HG02840 (cell line): Measurements from ENCODE around the gene DNM2.
A peak's percentile ranks its signal among the peaks of the same experiment; 100 is the strongest.
"Not testable (repeated sequence)": the region's sequence is repeated elsewhere in the genome, so short reads cannot be mapped to it uniquely, and the experiment has no call there.

Experiments used
- ATAC-seq: cut with Tn5 transposase; IDR thresholded peaks from one replicate; pipeline ENCODE4 v1.9.1; 2021; ENCODE audit warnings: mild to moderate bottlenecking, moderate library complexity, moderate number of reproducible peaks; ENCODE audit not compliant: unreplicated experiment, low FRiP score

Gene DNM2

DNA sequence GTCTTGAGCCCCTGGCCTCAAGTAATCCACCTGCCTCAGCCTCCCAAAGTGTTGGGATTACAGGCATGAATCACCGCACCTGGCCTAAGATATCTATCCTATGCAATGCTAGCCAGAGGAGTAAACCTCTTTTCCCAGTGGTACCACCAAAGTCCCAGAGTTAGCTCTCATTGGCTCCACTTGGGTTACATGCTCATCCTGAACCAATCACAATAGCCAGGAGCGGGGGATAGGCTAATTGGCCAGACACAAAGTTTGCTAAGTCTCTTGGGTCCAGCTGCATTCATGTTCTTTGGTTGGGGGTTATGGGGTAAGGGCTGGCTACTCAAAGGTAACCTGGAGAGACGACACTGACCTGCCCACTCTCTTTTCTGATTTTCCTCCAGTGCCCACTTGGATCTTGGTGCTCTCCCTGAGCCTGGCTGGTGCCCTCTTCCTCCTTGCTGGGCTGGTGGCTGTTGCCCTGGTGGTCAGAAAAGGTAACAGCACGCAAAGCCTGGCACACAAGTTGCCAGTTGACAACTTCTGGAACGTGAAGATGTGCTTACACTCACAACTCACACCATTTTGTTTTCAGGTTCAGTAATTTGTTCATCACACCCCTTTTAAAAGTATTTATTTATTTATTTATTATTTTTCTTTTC, 138.1 kb downstream of the DNM2 start:
- no peak for ATAC-seq

DNA sequence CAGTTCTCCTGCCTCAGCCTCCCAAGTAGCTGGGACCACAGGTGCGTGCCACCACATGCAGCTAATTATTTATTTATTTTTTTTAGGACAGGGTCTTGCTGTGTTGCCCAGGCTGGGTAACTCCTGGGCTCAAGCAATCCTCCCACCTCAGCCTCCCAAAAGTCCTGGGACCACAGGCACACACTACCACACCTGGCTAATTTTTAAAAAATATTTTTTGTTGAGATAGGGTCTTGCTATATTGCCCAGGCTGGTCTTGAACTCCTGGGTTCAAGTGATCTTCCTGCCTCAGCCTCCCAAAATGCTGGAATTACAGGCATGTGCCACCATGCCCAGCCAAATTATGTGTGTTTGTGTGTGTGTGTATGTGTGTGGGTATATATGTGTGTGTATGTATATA, 139.0 kb downstream of the DNM2 start:
- not testable (repeated sequence) for ATAC-seq

DNA sequence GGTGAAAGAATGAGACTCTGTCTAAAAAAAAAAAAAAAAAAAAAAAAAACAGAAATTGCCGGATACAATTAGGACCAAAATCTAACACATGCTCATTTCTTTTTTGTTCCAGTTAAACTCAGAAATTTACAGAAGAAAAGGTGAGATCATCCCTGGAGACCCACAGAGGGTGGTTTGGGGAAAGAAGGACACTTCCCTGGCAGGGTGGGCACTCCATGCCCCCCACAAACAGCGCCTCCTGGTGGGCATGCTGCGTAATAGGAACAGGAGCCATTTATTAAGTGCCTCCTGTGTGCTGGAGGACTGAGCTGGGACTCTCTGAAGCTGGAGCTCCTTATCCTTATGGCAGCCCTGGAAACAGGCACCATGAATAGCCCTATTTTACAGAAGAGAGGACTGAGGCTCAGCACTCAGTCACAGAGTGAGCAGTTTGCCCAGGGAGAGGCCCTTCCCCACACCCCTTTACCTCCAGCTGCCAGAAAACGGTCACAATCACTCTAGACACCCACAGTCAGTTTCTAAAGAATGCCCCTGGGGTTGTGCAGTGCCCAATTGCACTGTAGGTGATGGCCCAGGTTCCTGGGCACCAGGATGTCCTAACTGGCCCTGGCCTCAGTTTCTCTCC, 140.4 kb downstream of the DNM2 start:
- ATAC-seq = no peak

DNA sequence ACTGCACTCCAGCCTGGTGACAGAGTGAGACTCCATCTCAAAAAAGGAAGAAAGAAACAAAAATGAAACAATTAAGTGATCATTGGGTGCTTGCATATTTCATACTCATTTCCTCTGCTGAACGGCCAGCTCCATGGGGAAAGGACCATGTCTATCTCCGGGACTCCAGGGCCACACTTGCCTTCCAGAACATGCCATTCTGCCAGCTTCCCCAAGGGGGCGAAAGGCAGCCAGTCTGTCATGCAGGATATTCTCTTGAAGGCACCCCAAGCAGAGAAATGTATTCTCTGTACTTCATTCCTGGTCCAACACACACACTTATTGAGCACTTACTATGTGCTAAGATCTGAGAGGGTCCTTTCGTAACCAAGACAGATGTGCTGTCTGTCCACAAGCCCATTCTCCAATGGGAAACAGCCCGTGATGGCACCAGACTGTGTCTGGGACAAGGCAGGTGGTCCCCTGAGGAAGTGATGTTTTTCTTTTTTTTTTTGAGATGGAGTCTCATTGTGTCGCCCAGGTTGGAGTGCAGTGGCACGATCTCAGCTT, 143.3 kb downstream of the DNM2 start:
- ATAC-seq = no peak

DNA sequence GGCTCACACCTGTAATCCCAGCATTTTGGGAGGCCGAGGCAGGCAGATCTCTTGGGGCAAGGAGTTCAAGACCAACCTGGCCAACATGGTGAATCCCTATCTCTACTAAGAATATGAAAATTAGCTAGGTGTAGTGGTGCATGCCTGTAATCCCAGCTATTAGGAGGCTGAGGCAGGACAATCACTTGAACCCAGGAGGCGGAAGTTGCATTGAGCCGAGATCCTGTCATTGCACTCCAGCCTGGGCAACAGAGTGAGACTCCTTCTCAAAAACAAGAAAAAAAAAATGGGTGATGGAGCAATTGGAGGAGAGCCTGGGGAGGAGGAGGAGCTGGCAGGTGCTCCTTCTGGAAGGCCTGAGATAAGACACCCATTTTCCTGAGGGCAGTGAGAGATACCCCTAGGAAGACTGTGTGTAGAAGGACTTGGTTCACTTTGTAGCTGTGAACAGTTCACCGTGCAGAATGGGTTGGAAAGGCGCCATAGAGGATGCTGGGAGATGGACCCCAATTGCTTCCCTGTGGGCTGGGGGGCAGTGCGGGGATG, 144.8 kb downstream of the DNM2 start:
- no peak for ATAC-seq

DNA sequence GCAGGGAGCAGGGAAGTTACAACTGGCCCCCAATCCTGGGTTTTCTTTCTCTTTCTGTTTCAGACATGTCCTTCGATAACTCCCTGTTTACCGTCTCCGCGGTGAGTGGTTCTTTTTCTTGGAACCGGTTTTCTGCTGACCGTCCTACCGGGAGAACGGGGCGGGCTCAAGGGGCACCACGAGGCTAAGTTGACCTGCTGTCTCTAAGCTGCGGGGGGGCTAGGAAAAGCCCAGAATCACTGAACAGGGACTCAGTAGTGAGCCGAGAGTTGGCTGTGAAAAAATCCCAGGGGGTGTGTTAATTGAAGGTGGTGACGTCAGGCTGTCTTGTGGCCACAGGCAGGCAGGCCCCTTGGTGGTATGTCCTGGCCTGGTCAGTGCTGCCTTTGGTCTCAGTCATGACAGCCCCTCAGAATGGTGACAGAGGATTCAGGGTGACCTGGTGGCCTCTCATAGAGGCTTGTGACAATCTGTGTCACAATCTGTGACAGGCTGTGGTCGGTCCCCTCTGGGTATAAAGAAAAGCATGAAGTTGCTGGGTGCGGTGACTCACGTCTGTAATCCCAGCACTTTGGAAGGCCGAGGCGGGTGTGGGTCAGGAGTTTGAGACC, 145.3 kb downstream of the DNM2 start:
- ATAC-seq = no peak

DNA sequence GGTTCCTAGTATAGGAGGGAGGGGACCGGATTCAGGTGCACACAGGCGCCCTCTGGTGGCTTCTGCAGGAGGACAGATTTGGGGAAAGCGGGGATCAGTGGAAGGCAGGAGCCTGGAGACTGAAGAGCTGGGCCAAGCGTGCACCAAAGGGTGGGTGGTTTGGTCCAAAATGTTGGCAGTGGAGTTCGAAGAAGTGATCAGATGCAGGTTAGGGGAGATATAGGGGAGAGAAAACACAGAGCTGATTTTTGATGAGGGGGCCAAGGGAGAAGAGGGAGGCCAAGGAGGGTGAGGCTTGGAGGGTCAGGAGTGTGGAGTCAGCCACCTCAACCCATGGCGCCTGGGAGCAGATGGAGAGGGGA, 146.6 kb downstream of the DNM2 start:
- ATAC-seq = no peak

DNA sequence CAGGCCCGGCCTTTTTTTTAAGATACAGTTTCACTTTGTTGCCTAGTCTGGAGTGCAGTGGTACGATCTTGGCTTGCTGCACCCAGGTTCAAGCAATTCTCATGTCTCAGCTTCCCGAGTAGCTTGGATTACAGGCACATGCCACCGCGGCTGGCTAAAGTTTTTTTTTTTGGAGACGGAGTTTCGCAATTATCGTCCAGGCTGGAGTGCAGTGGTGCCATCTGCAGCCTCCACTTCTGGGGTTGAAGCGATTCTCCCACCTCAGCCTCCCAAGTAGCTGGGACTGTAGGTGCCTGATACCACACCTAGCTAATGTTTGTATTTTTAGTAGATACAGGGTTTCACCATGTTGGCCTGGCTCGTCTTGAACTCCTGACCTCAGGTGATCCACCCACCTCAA, 148.6 kb downstream of the DNM2 start:
- no peak for ATAC-seq

DNA sequence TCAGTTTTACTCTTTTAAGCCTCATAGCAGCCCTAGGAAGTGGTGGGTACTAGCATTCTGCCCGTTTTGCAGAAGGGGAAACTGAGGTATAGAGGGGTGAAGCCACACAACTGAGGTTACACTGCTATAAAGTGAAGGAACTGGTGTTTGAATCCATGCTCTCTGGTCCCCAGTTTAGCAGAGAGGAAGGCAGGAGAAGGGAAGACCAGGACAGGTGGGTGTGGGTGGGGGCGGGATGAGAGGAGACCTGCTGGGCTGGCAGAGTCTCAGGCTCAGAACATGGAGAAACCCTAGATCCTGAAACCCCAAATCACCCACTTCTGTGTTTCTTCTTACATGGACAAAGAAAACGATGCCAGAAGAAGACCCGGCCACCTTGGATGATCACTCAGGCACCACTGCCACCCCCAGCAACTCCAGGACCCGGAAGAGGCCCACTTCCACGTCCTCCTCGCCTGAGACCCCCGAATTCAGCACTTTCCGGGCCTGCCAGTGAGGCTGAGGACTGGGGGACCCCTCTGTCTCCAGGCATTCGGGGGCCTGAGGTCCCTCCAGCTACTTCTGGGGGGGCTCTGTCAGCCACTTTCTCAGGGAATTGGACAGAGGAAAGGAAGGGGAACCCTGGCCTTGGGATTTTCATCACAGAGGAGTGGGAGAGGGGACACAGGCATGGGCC, 151.1 kb downstream of the DNM2 start:
- ATAC-seq = no peak

DNA sequence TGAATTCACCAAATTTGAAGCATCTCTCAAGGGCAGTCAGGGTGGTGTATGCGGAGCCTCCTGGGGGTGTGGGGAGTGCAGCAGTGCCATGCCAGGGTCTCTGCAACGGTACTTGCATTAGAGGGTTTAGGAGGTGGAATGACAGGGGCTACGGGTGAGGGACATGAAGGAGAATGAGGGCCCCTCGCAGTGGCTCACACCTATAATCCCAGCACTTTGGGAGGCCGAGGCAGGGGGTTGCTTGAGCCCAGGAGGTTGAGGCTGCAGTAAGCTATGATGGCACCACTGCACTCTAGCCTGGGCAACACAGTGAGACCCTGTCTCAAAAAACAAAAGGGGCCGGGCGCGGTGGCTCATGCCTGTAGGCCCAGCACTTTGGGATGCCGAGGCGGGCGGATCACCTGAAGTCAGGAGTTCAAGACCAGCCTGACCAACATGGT, 152.0 kb downstream of the DNM2 start:
- ATAC-seq = not testable (repeated sequence)

DNA sequence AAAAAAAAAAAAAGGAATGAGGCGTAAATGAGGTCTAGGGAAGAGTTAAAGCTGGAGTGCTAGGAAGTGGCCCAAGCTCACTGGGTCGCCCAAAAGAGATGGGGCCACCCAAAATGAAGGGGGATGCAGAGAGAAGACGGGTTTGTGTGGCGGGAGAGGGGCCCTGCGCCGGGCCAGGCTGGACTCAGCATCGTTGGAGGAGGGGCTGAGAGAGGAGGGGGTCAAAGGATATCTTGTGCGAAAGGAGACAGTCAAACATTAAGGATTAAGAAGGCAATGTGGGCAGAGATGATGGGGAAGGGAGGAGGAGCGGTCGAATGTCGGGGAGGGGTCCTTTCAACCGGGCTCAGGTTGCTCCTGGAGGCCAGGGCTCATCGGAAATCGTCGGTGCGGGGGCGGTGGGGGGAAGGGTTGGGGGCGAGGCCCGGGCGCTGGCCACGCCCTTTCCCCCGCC, 152.6 kb downstream of the DNM2 start:
- ATAC-seq = no peak

DNA sequence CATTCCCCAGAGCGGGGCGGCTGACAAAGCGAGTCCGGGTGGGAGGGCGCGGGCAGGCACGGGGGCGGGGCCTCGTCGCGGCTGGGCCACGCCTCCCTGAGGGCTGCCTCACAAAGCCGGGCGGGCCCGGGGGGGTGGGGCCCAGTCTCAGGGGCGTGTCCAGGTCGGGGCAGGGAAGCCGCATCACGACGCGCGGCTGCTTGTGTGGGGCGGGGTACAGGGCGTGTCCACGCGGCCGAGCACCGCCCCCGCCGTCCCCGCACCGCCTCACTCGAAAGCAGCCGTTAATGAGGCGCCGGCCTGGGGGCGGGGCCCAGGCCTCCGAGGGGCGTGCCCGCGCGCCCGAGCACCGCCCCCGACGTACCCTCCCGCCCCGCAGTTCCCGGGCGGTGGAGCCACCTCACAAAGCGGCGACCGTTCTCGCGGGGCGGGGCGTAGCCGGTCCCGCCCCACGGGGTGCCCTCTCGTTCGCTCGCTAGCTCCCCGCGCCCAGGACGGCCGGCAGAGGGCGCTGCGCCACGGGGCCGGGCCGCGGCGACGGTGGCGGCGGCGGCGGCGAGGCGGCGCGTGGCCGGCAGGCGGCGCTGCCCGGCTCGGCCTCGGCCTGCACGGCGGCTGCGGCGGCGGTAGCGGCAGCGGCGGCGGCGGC, 153.2 kb downstream of the DNM2 start, which contains the start of gene CARM1:
Gene CARM1 (plus strand): TSS at position 599 of the 649 bp plus-strand sequence. CDS start 150 bp downstream, outside the sequence.
- peak; percentile 74 for ATAC-seq

DNA sequence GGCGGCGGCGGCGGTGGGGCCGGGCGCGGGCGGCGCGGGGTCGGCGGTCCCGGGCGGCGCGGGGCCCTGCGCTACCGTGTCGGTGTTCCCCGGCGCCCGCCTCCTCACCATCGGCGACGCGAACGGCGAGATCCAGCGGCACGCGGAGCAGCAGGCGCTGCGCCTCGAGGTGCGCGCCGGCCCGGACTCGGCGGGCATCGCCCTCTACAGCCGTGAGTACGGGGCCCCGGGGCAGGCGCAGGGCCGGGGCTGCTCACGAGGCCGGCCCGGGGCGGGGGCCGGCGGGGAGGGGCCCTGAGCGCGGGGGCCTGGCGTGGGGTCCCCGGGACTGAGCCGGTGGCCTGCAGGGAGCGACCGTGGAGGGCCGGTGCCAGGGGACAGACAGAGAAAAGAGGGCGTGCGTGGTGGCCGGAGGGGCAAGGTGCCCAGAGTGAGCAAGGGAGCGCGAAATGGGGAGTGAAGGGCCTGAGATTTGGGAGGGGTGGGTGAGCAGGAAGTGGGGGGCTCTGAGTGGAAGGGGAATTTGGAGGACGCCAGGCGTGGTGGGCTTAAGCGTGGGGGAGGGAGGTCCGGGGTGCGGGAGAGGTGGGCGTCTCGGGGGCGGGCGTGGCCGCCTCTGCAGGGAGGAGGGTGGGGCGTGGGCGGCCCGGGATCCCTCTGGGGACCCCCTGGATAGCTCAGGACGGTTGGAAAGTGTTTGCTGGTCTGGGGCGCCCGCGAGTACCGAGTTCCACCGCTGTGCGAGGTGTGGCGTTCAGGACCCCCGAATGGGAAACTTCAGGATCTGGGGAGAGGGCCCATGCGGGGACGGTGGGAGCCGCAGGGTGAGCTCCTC, 154.0 kb downstream of the DNM2 start:
- ATAC-seq = no peak

DNA sequence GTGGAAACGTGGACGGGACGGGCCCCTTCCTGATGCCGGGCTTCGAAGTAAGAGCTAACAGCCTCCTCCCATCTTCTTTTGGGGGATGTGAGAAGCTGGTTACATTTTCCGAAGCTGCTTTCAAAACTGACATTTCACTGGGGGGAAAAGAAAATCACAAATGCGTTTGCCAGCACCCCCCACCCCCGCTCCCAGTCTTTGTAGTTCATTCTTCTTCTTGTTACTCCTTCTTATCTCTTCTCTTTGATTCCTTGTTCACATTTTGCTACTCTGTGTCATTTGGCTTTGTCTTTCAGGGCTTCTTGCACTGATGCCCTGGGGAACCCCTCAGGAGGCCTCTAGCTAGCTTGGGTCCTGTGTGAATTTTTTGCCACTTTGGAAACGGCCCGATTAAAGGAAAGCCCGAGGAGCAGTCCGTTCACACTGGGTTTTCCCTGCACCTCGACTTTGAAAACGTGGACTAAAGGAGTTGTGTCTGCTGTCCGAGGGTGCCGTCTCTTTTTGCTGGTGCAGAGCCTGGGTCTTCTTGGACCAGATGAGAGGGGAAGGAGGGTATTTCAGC, 154.7 kb downstream of the DNM2 start:
- no peak for ATAC-seq

DNA sequence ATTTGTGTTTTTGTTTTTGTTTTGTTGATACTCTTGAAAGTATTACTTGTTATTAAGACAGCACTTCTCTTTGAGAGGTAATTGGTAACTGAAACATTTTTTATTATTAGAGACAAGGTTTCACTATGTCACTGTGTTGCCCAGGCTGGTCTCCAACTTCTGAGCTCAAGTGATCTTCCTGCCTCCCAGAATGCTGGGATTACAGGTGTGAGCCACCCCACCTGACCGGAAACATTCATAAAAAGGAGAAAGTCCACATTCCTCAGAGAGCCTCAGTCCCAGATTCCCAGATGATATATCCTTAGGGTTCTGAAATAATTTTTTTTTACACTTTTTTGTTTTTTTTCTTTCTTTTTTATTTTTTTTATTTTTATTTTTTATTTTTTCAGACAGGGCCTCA, 156.1 kb downstream of the DNM2 start:
- ATAC-seq = no peak

DNA sequence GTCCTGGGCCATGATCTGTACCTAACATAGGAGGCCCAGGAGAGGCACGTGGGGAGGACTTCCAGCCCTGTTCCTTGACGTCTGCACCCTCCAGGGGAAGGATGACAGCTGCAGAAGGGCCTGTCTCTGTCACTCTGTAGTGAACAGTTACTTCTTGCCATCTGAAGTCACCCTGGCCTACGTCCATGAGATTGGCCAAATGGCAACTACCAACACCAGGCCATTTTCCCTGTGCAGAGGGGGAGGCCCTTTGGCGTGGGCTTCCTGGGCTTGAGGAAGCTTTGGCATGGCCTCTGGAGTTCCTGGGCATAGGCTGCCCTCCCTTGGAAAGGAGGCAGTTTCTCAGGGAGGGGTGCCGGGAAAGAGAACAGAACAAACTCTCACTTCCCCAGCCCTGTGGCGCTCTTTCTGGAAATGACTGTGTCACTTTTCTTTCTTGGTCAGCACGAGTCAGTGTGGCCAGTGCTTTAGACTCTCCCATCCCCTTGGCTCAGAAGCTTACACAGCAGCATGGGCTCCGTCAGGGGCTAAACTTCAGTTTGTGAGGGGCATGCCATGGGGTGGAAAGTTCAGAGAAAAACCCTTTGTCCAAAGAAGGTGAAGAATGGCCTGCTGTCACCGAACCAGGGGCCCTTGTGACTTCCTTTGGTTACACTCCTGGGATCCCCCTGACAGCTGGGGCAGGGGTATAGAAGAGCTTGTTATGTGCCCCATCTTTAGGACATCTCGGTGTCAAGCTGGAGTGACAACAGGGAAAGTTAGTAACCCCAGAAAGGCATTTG, 158.8 kb downstream of the DNM2 start:
- peak; percentile 54 for ATAC-seq

DNA sequence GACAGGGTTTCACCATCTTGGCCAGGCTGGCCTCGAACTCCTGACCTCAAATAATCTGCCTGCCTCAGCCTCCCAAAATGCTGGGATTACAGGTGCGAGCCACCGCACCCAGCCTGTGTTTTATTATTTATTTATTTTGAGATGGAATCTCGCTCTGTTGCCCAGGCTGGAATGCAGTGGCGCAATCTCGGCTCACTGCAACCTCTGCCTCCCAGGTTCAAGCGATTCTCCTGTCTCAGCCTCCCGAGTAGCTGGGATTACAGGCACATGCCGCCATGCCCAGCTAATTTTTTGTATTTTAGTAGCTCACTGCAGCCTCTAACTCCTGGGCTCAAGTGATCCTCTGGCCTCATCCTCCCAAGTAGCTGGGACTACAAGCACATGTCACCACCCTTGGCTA, 159.7 kb downstream of the DNM2 start:
- ATAC-seq = not testable (repeated sequence)

DNA sequence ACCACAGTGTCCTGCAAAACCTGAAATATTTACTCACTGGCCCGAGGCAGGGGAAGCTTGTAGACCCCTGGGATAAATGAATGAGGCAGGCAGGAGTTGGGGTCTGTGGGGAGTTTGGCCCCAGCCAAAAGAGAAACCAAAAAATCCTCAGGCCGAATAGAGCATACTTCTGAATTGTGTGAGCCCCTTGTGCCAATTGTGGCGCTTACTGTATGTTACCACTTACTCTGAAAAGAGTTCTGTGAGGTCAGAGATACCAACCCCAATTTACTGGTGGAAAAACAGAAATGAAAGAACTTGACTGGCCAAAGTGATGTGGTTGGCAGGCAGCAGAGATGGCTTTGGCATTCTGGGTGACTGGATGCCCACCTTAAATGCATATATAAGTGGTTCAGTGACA, 160.4 kb downstream of the DNM2 start:
- no peak for ATAC-seq
